Measurements from ENCODE around the gene CST3. TPM values are rescaled to one million over a fixed set of nuclear protein-coding genes. Genes with fewer than 3 reads are reported as not detected.
"Not testable (repeated sequence)": the region's sequence is repeated elsewhere in the genome, so short reads cannot be mapped to it uniquely, and the experiment has no call there.

Gene CST3
- total RNA-seq, result 100 to 1,000 TPM; 884 to 914 TPM

- peak in 1 of 2 donors; percentile 45 for TF ChIP-seq CTCF (IDR thresholded peaks at IDR 0.05)
- Histone ChIP-seq H3K4me1 (peaks cover 0 to 50% of the 10 kb centered on the region in 2 donors), H3K9me3 (no peaks in the 10 kb centered on the region), H3K36me3 (peaks cover 18% of the 10 kb centered on the region), H3K4me3 (peak within 1 kb of the TSS; percentile 83 to 97), H3K27ac (peak within 1 kb of the TSS; percentile 98), H3K27me3 (no peaks in the 10 kb centered on the region)
- peak; percentile 89 for DNase-seq (ENCODE audit: low spot score)
Observed at GRCh38 chr20:23637282-23638221, at the start of gene CST3. CST3 (minus strand) TSS chr20:23637955; CDS start chr20:23637862, 93 bp downstream.

- no peaks in the 10 kb centered on the region for H3K27me3 ChIP-seq
- no peaks in the 10 kb centered on the region for H3K36me3 ChIP-seq
- no peaks in the 10 kb centered on the region for H3K9me3 ChIP-seq
- no peak overlapping the region for H3K4me3 ChIP-seq
- no peak for TF ChIP-seq CTCF (IDR thresholded peaks at IDR 0.05)
- peak; percentile 38 for DNase-seq (ENCODE audit: low spot score)
- H3K27ac ChIP-seq, result no peak overlapping the region
- no peaks in the 10 kb centered on the region for H3K4me1 ChIP-seq
Observed at GRCh38 chr20:23686046-23686750, 48.4 kb upstream of the CST3 start.

- not testable (repeated sequence) for H3K4me1 ChIP-seq; H3K4me3 ChIP-seq; DNase-seq (ENCODE audit: low spot score)
Observed at GRCh38 chr20:23685529-23685896, 47.8 kb upstream of the CST3 start.

GRCh38 chr20:23684261-23684660 lies 46.5 kb upstream of the CST3 start:
- Histone ChIP-seq H3K36me3 (no peaks in the 10 kb centered on the region), H3K27me3 (no peaks in the 10 kb centered on the region), H3K4me1 (peaks cover 0 to 7% of the 10 kb centered on the region in 2 donors), H3K9me3 (no peaks in the 10 kb centered on the region), H3K4me3 (no peak overlapping the region), H3K27ac (no peak overlapping the region)
- no peak for TF ChIP-seq CTCF (IDR thresholded peaks at IDR 0.05)
- peak; percentile 46 for DNase-seq (ENCODE audit: low spot score)

More at GRCh38 chr20:23685529-23685896, 47.8 kb upstream of the CST3 start:
- H3K27ac ChIP-seq, H3K9me3 ChIP-seq, H3K36me3 ChIP-seq, H3K27me3 ChIP-seq: not testable (repeated sequence)

- H3K27me3 ChIP-seq, result no peaks in the 10 kb centered on the region
- DNase-seq (ENCODE audit: low spot score), result peak; percentile 36
Observed at GRCh38 chr20:23683807-23684206, 46.1 kb upstream of the CST3 start.

More at GRCh38 chr20:23683807-23684206, 46.1 kb upstream of the CST3 start:
- Histone ChIP-seq H3K9me3 (no peaks in the 10 kb centered on the region), H3K4me1 (peaks cover 0 to 7% of the 10 kb centered on the region in 2 donors), H3K27ac (no peak overlapping the region), H3K4me3 (no peak overlapping the region), H3K36me3 (no peaks in the 10 kb centered on the region)
- TF ChIP-seq CTCF (IDR thresholded peaks at IDR 0.05), result no peak

Measured in right atrium auricular region (tissue), 2 donors.